H9 (cell line): ENCODE data around the gene NDUFS3. TPM values are rescaled to one million over a fixed set of nuclear protein-coding genes. Genes with fewer than 3 reads are reported as not detected.

Experiments
- DNase-seq: peaks from one replicate; pipeline ENCODE4 v3.0.0-alpha.2; 2017
- H2AFZ ChIP-seq: one replicate; pipeline ENCODE4 v1.6.1; 2013; ENCODE audit warnings: mild to moderate bottlenecking, low read length, control low read depth, moderate library complexity
- H2AK5ac ChIP-seq: 2 replicates; pipeline ENCODE4 v1.6.1; 2013; ENCODE audit warnings: low read length, control low read depth, mixed read lengths; ENCODE audit not compliant: insufficient read length
- H2BK120ac ChIP-seq: one replicate; pipeline ENCODE4 v1.6.1; 2013; ENCODE audit warnings: low read depth, mild to moderate bottlenecking, low read length, control low read depth, inconsistent platforms; ENCODE audit not compliant: poor library complexity, severe bottlenecking
- H2BK12ac ChIP-seq: 2 replicates; pipeline ENCODE4 v1.6.1; 2013; ENCODE audit warnings: low read length, control low read depth, mixed read lengths, low read depth; ENCODE audit not compliant: insufficient read length
- H2BK15ac ChIP-seq: 2 replicates; pipeline ENCODE4 v1.6.1; 2013; ENCODE audit warnings: low read depth, low read length, control low read depth
- H2BK20ac ChIP-seq: one replicate; pipeline ENCODE4 v1.6.1; 2013; ENCODE audit warnings: low read depth, mild to moderate bottlenecking, low read length, control low read depth, inconsistent platforms; ENCODE audit not compliant: poor library complexity, severe bottlenecking
- H2BK5ac ChIP-seq: 2 replicates; pipeline ENCODE4 v1.6.1; 2013; ENCODE audit warnings: low read length, control low read depth, mixed read lengths; ENCODE audit not compliant: insufficient read length
- H3K14ac ChIP-seq: 2 replicates; pipeline ENCODE4 v1.6.1; 2013; ENCODE audit warnings: low read length, control low read depth; ENCODE audit not compliant: insufficient read depth
- H3K18ac ChIP-seq: 2 replicates; pipeline ENCODE4 v1.6.1; 2013; ENCODE audit warnings: low read depth, mild to moderate bottlenecking, mixed read lengths, low read length, control low read depth; ENCODE audit not compliant: insufficient read length
- H3K23ac ChIP-seq: 2 replicates; pipeline ENCODE4 v1.6.1; 2013; ENCODE audit warnings: low read length, control low read depth, mixed read lengths, low read depth; ENCODE audit not compliant: insufficient read length
- H3K23me2 ChIP-seq: 2 replicates; pipeline ENCODE4 v1.6.1; 2013; ENCODE audit warnings: low read depth, mild to moderate bottlenecking, mixed read lengths, low read length, control low read depth; ENCODE audit not compliant: insufficient read length, poor library complexity, severe bottlenecking
- H3K27ac ChIP-seq: 2 replicates; pipeline ENCODE4 v1.5.1; 2013; ENCODE audit warnings: low read length, control low read depth, mixed read lengths, low read depth; ENCODE audit not compliant: insufficient read length
- H3K27me3 ChIP-seq: 2 replicates; pipeline ENCODE4 v1.6.1; 2013; ENCODE audit warnings: low read length, control low read depth, inconsistent platforms; ENCODE audit not compliant: insufficient read depth
- H3K4ac ChIP-seq: 2 replicates; pipeline ENCODE4 v1.6.1; 2013; ENCODE audit warnings: low read depth, mild to moderate bottlenecking, control low read depth, inconsistent platforms, low read length, moderate library complexity
- H3K4me1 ChIP-seq: 2 replicates; pipeline ENCODE4 v1.6.1; 2013; ENCODE audit warnings: low read length, control low read depth, inconsistent platforms; ENCODE audit not compliant: insufficient read depth
- H3K4me2 ChIP-seq: 2 replicates; pipeline ENCODE4 v1.6.1; 2013; ENCODE audit warnings: low read length, control low read depth, mixed read lengths; ENCODE audit not compliant: insufficient read length, insufficient read depth
- H3K56ac ChIP-seq: 2 replicates; pipeline ENCODE4 v1.6.1; 2013; ENCODE audit warnings: low read depth, mild to moderate bottlenecking, mixed read lengths, low read length, control low read depth; ENCODE audit not compliant: insufficient read length
- H3K79me1 ChIP-seq: 2 replicates; pipeline ENCODE4 v1.6.1; 2013; ENCODE audit warnings: low read depth, mild to moderate bottlenecking, moderate library complexity, low read length, control low read depth, inconsistent platforms; ENCODE audit not compliant: insufficient read depth, poor library complexity, severe bottlenecking
- H3K79me2 ChIP-seq: 2 replicates; pipeline ENCODE4 v1.6.1; 2013; ENCODE audit warnings: low read length, control low read depth, inconsistent platforms; ENCODE audit not compliant: insufficient read depth
- H3K9ac ChIP-seq: 2 replicates; pipeline ENCODE4 v1.6.1; 2013; ENCODE audit warnings: low read length, control low read depth, mixed read lengths; ENCODE audit not compliant: insufficient read length; ENCODE audit errors: extremely low read depth
- H3K9me3 ChIP-seq: one replicate; pipeline ENCODE4 v1.6.1; 2013; ENCODE audit warnings: low read depth, low read length, inconsistent platforms; ENCODE audit not compliant: control insufficient read depth
- H3T11ph ChIP-seq: one replicate; pipeline ENCODE4 v1.6.1; 2013; ENCODE audit warnings: mild to moderate bottlenecking, low read length, control low read depth, inconsistent platforms
- H4K20me1 ChIP-seq: one replicate; pipeline ENCODE4 v1.6.1; 2013; ENCODE audit not compliant: control insufficient read depth, insufficient read length, insufficient read depth
- H4K5ac ChIP-seq: 2 replicates; pipeline ENCODE4 v1.6.1; 2013; ENCODE audit warnings: low read depth, mild to moderate bottlenecking, mixed read lengths, low read length, control low read depth; ENCODE audit not compliant: insufficient read length
- H4K8ac ChIP-seq: replicated peaks from 2 replicates; pipeline ENCODE4 v1.6.1; 2013; ENCODE audit warnings: low read length, control low read depth, mixed read lengths, low read depth; ENCODE audit not compliant: insufficient read length
- H4K91ac ChIP-seq: 2 replicates; pipeline ENCODE4 v1.6.1; 2013; ENCODE audit warnings: low read depth, mild to moderate bottlenecking, moderate library complexity, mixed read lengths, low read length, control low read depth; ENCODE audit not compliant: insufficient read length
- H3K27ac Mint-ChIP-seq, 3 experiments: 2 replicates in 2 of 3; 3 replicates in 1 of 3; pipeline ENCODE4 v1.8.0; 2020 to 2021; ENCODE audit warnings: mixed read lengths in 3 of 3, mild to moderate bottlenecking in 1 of 3, moderate library complexity in 1 of 3
- H3K27me3 Mint-ChIP-seq: 2 replicates; pipeline ENCODE4 v1.8.0; 2021; ENCODE audit warnings: low read depth, mild to moderate bottlenecking, moderate library complexity, mixed read lengths
- H3K36me3 Mint-ChIP-seq, 3 experiments: 2 replicates in 2 of 3; 3 replicates in 1 of 3; pipeline ENCODE4 v1.8.0; 2020 to 2021; ENCODE audit warnings: low read depth in 3 of 3, mixed read lengths in 3 of 3; ENCODE audit not compliant: insufficient read depth in 1 of 3
- H3K4me1 Mint-ChIP-seq, 2 experiments: 2 replicates each; pipeline ENCODE4 v1.8.0; 2020; ENCODE audit warnings: mixed read lengths in 2 of 2
- H3K4me3 Mint-ChIP-seq, 2 experiments: 2 replicates in 1 of 2; 3 replicates in 1 of 2; pipeline ENCODE4 v1.8.0; 2020 to 2021; ENCODE audit warnings: mild to moderate bottlenecking in 2 of 2, mixed read lengths in 2 of 2, moderate library complexity in 1 of 2
- H3K9me3 Mint-ChIP-seq, 2 experiments: 2 replicates in 1 of 2; 3 replicates in 1 of 2; pipeline ENCODE4 v1.8.0; 2020; ENCODE audit warnings: mild to moderate bottlenecking in 2 of 2, mixed read lengths in 2 of 2, moderate library complexity in 1 of 2
- WGBS: extraction: QIAGEN DNeasy Blood & Tissue Kit; methylation state at CpG from one replicate; pipeline ENCODE4 v1.1.7; 2013; ENCODE audit warnings: missing lambda C conversion rate, low lambda C conversion rate, mixed read lengths; ENCODE audit not compliant: insufficient read length; ENCODE audit errors: extremely low coverage; 5-methylcytosine and 5-hydroxymethylcytosine counted together
- total RNA-seq: library from RNA; stranded (reverse); gene quantifications from 2 replicates; pipeline ENCODE4 v1.2.1, GENCODE V29; 2021
- TF ChIP-seq, protein P1 (sequence below): fragments of 200-600 bp; sonication (generic); conservative IDR thresholded peaks from 3 replicates; pipeline ENCODE4 v1.8.0; 2021; ENCODE audit warnings: antibody characterized with exemption, mild to moderate bottlenecking

The NDUFS3 gene
- total RNA-seq, 1 experiment from 2014 or later, result 144 TPM

DNA sequence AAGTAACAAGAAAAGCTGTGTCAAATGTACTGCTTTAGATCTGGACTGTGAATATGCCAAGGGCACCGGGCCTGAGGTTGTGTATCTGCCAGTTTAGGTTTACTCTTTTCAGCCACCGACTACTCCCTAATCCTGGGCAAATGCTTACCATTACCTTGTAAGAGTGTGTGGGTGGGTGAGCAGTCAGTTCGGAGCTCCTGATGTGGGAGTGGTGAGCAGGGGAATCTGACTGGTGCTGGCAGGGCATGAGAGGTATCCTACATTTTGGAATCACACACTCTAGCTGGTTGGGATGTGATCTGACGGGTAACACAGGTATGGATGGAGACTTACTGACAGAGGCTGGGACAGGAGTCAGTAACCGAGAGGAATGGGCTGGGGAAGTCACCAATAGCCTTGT, 5.0 kb downstream of the NDUFS3 start:
- Histone ChIP-seq H2BK15ac (no peak overlapping the region), H3K27me3 (no peaks in the 10 kb centered on the region), H3K27ac (no peak overlapping the region), H3K4me2 (no peak overlapping the region), H2BK20ac (no peak overlapping the region), H3K4me1 (no peaks in the 10 kb centered on the region; the same call in none of the 2 replicates), H2BK5ac (no peak overlapping the region), H4K8ac (no peak overlapping the region), H3K9ac (no peak overlapping the region), H3K9me3 (no peaks in the 10 kb centered on the region), H3K79me2 (peaks cover 7% of the 10 kb centered on the region; the same call in 1 of the 2 replicates), H3T11ph (no peak overlapping the region), H2BK12ac (no peak overlapping the region), H4K5ac (no peak overlapping the region), H3K18ac (no peak overlapping the region), H3K14ac (no peak overlapping the region), H3K79me1 (peaks cover 6% of the 10 kb centered on the region), H2AK5ac (no peak overlapping the region), H3K23me2 (peaks cover 4% of the 10 kb centered on the region), H4K20me1 (no peaks in the 10 kb centered on the region), H2BK120ac (no peak overlapping the region), H3K56ac (no peak overlapping the region), H3K4ac (no peak overlapping the region), H2AFZ (no peak overlapping the region), H4K91ac (no peak overlapping the region), H3K23ac (no peak overlapping the region)
- H3K27me3 Mint-ChIP-seq, result no peaks in the 10 kb centered on the region; the same call in 1 of the 2 replicates
- H3K36me3 Mint-ChIP-seq, result peaks cover 39 to 55% (median 44%) of the 10 kb centered on the region in 3 experiments
- H3K27ac Mint-ChIP-seq, result no peak overlapping the region
- no CpG with 5 or more reads among the region's 5 CpGs for WGBS
- DNase-seq, result no peak
- peaks cover 7% of the 10 kb centered on the region in 2 experiments; a peak in 2 of 4 replicates for H3K4me1 Mint-ChIP-seq
- TF ChIP-seq, protein P1, sequence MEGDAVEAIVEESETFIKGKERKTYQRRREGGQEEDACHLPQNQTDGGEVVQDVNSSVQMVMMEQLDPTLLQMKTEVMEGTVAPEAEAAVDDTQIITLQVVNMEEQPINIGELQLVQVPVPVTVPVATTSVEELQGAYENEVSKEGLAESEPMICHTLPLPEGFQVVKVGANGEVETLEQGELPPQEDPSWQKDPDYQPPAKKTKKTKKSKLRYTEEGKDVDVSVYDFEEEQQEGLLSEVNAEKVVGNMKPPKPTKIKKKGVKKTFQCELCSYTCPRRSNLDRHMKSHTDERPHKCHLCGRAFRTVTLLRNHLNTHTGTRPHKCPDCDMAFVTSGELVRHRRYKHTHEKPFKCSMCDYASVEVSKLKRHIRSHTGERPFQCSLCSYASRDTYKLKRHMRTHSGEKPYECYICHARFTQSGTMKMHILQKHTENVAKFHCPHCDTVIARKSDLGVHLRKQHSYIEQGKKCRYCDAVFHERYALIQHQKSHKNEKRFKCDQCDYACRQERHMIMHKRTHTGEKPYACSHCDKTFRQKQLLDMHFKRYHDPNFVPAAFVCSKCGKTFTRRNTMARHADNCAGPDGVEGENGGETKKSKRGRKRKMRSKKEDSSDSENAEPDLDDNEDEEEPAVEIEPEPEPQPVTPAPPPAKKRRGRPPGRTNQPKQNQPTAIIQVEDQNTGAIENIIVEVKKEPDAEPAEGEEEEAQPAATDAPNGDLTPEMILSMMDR, result no peak
- peaks cover 0 to 3% of the 10 kb centered on the region in 2 experiments; a peak in 2 of 5 replicates for H3K9me3 Mint-ChIP-seq
- no peak overlapping the region for H3K4me3 Mint-ChIP-seq
